ENCODE results near the gene CMTM5.

The CMTM5 gene

DNA sequence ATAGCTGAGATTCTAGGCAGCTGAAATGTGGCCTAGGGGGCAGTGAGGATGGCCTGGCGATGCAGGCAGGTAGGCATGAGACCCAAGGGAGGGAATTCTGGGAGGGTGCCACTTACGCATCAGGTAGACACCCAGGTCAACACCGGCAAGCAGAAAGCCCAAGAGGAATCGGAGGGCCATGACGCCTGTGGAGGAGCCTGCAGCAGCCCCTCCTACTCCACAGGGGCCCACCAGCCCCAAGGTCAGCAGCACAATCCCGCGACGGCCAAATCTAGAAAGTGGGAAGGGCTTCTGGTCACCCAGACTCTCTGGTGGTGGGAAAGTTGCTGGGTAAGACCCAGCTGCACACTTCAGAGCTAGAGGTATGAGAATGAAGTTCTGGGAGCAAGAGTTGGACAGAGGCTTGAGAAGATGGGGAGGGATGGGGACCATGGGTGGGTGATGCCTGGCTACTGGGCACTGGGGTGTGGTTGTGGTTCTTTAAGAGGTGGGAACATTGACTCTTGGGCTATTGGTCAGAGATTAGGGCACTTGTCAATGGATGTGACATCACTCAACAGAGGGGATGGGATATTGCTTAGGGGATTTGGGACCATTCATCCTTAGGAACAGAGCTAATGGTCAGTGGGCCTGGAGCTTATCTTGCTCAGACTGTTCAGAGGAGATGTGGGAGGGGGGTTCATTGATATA lies 27.5 kb upstream of the CMTM5 start:
- H3K9ac ChIP-seq (ENCODE audit: low read length), result no peak overlapping the region
- H3K36me3 ChIP-seq (ENCODE audit: control insufficient read depth, insufficient read depth, low read length), result no peaks in the 10 kb centered on the region
- H3K27me3 ChIP-seq (ENCODE audit: control insufficient read depth, insufficient read depth, low read length), result peaks cover 34% of the 10 kb centered on the region
- H3K27ac ChIP-seq (ENCODE audit: low read depth, low read length), result no peak overlapping the region
- peaks cover 14% of the 10 kb centered on the region for H3K4me1 ChIP-seq (ENCODE audit: control insufficient read depth, insufficient read depth, low read length)
- H3K9me3 ChIP-seq (ENCODE audit: control insufficient read depth, insufficient read depth, low read depth, low read length), result no peaks in the 10 kb centered on the region
- H3K4me3 ChIP-seq (ENCODE audit: low read depth, low read length), result no peak overlapping the region

GRCh38 chr14:23351681-23352505 lies 25.0 kb upstream of the CMTM5 start:
- Histone ChIP-seq H3K9ac (ENCODE audit: low read length) (peak overlapping the region; percentile 45), H3K9me3 (ENCODE audit: control insufficient read depth, insufficient read depth, low read depth, low read length) (no peaks in the 10 kb centered on the region), H3K4me1 (ENCODE audit: control insufficient read depth, insufficient read depth, low read length) (peaks cover 3% of the 10 kb centered on the region; the same call in 1 of the 2 replicates), H3K27me3 (ENCODE audit: control insufficient read depth, insufficient read depth, low read length) (peaks cover 40% of the 10 kb centered on the region), H3K36me3 (ENCODE audit: control insufficient read depth, insufficient read depth, low read length) (peaks cover 9% of the 10 kb centered on the region), H3K4me3 (ENCODE audit: low read depth, low read length) (peak overlapping the region; percentile 87), H3K27ac (ENCODE audit: low read depth, low read length) (no peak overlapping the region)

DNA sequence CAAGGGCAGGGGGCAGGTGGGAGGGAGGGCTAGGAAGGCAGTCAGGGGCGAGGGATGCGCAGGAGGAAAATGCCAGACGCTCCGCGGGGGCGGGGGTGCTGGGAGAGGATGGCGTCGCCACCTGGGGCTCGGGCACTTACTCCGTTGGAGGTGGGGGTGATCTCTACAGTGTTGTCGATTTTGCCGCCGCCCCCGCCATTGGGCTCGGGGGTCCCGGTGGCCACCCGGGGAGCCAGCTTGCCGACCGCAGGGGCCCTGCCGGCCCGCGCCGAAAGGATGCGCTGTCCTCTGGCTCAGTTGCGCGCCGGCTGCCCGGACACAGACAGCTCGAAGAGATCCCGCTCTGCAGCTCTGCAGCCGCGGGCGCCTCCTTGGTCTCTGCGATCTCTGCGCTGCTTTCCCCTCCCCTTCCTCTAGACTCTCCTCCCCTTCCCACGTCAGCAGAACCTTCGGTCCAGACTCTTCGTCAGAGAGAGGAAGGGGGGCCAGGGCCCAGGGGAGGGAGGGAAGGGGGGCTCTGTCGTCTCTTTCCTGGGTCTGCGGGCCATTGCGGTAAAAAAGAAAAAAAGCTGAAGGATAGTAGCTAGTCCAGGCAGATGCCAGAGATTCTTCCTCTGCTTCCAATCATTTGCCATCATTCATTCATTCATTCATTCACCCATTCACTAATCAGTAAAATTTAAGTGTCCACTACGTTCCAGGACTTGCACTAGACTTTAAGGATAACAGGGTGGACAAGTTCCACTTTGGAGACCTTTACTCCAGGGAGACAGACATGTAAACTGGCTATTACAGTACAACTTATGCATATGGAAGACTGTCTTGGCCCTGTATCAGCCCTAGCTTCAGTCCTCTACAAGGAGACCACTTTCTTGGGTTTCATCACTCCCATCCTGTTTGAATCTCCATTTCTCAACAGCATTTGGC lies 24.1 kb upstream of the CMTM5 start, which contains the start of gene SLC22A17:
Gene SLC22A17, minus strand, starts transcription at position 382 of the 927 bp plus-strand sequence.
- Histone ChIP-seq H3K9me3 (ENCODE audit: control insufficient read depth, insufficient read depth, low read depth, low read length) (no peaks in the 10 kb centered on the region), H3K9ac (ENCODE audit: low read length) (peak within 1 kb of the TSS; percentile 45), H3K27me3 (ENCODE audit: control insufficient read depth, insufficient read depth, low read length) (peaks cover 40% of the 10 kb centered on the region), H3K27ac (ENCODE audit: low read depth, low read length) (no peak within 1 kb of the TSS), H3K4me3 (ENCODE audit: low read depth, low read length) (peak within 1 kb of the TSS; percentile 87), H3K36me3 (ENCODE audit: control insufficient read depth, insufficient read depth, low read length) (peaks cover 18% of the 10 kb centered on the region), H3K4me1 (ENCODE audit: control insufficient read depth, insufficient read depth, low read length) (peaks cover 3% of the 10 kb centered on the region; the same call in 1 of the 2 replicates)

DNA sequence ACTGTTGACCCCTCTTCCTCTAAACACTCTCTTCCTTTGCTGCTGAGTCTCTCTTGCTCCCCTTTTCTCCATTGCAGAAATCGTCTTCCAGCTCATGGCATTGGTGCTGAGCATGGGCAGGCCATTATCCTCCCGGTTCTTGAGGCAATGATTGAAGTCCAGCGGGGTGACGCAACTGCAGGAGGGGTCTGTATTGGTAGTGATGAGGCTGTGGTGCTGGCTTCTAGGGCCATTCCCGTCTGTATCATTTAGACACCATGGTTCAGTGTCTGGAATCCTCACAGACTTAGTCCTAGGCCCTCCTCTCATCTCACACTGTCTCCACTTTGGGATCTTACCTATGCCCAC lies 23.4 kb upstream of the CMTM5 start:
- Histone ChIP-seq H3K9me3 (ENCODE audit: control insufficient read depth, insufficient read depth, low read depth, low read length) (no peaks in the 10 kb centered on the region), H3K4me1 (ENCODE audit: control insufficient read depth, insufficient read depth, low read length) (peaks cover 3% of the 10 kb centered on the region; the same call in 1 of the 2 replicates), H3K27me3 (ENCODE audit: control insufficient read depth, insufficient read depth, low read length) (peaks cover 40% of the 10 kb centered on the region), H3K4me3 (ENCODE audit: low read depth, low read length) (no peak overlapping the region), H3K9ac (ENCODE audit: low read length) (no peak overlapping the region), H3K27ac (ENCODE audit: low read depth, low read length) (no peak overlapping the region), H3K36me3 (ENCODE audit: control insufficient read depth, insufficient read depth, low read length) (peaks cover 22% of the 10 kb centered on the region)

DNA sequence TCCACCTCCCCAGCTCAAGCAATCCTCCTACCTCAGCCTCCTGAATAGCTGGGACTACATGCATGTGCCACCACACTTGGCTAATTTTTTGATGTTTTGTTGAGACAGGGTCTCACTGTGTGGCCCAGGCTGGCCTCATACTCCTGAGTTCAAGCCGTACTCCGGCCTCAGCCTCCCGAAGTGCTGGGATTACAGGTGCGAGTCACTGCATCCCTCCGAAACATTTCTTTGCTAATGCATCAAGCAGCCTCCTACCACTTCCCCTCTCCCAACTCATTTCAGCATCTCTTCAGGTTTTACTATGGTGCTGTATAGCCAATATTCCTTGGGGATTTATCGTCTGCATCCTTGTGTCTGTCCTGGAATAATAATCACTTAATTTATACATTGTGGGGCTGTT lies 21.9 kb upstream of the CMTM5 start:
- Histone ChIP-seq H3K27me3 (ENCODE audit: control insufficient read depth, insufficient read depth, low read length) (peaks cover 40% of the 10 kb centered on the region), H3K4me3 (ENCODE audit: low read depth, low read length) (no peak overlapping the region), H3K36me3 (ENCODE audit: control insufficient read depth, insufficient read depth, low read length) (peaks cover 33% of the 10 kb centered on the region), H3K4me1 (ENCODE audit: control insufficient read depth, insufficient read depth, low read length) (peaks cover 3% of the 10 kb centered on the region; the same call in 1 of the 2 replicates), H3K27ac (ENCODE audit: low read depth, low read length) (no peak overlapping the region), H3K9ac (ENCODE audit: low read length) (no peak overlapping the region), H3K9me3 (ENCODE audit: control insufficient read depth, insufficient read depth, low read depth, low read length) (no peaks in the 10 kb centered on the region)

- H3K36me3 ChIP-seq (ENCODE audit: control insufficient read depth, insufficient read depth, low read length), result peaks cover 38% of the 10 kb centered on the region
- H3K27ac ChIP-seq (ENCODE audit: low read depth, low read length), result no peak overlapping the region
- peaks cover 3% of the 10 kb centered on the region; the same call in 1 of the 2 replicates for H3K4me1 ChIP-seq (ENCODE audit: control insufficient read depth, insufficient read depth, low read length)
- H3K27me3 ChIP-seq (ENCODE audit: control insufficient read depth, insufficient read depth, low read length), result peaks cover 34% of the 10 kb centered on the region
- no peak overlapping the region for H3K9ac ChIP-seq (ENCODE audit: low read length)
- H3K9me3 ChIP-seq (ENCODE audit: control insufficient read depth, insufficient read depth, low read depth, low read length), result no peaks in the 10 kb centered on the region
- H3K4me3 ChIP-seq (ENCODE audit: low read depth, low read length), result no peak overlapping the region
Measured at GRCh38 chr14:23355871-23356435, 20.9 kb upstream of the CMTM5 start.

DNA sequence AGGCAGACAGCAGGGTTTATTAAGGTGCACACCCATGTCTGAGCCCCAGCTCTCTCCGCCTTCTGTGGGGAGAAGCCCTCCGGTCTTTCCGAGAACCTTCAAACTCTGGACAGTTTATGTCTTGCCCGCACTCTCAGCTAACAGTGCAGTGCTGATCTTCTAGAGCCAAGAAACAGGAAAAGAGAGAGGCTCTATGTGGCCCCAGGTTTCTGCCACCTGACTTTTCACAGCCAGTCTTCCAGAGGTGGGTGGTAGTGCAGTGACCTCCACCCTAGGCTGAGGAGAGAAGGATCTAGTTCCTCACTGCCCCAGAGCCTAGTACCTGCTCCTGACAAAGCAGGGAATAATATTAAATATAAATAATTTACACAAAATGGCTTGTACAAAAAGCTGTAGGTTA lies 20.2 kb upstream of the CMTM5 start:
- H3K9ac ChIP-seq (ENCODE audit: low read length), result no peak overlapping the region
- peaks cover 27% of the 10 kb centered on the region for H3K27me3 ChIP-seq (ENCODE audit: control insufficient read depth, insufficient read depth, low read length)
- H3K9me3 ChIP-seq (ENCODE audit: control insufficient read depth, insufficient read depth, low read depth, low read length), result no peaks in the 10 kb centered on the region
- peaks cover 3% of the 10 kb centered on the region; the same call in 1 of the 2 replicates for H3K4me1 ChIP-seq (ENCODE audit: control insufficient read depth, insufficient read depth, low read length)
- H3K4me3 ChIP-seq (ENCODE audit: low read depth, low read length), result no peak overlapping the region
- peaks cover 38% of the 10 kb centered on the region for H3K36me3 ChIP-seq (ENCODE audit: control insufficient read depth, insufficient read depth, low read length)
- no peak overlapping the region for H3K27ac ChIP-seq (ENCODE audit: low read depth, low read length)

- H3K4me1 ChIP-seq (ENCODE audit: control insufficient read depth, insufficient read depth, low read length), result peaks cover 3% of the 10 kb centered on the region
- H3K4me3 ChIP-seq (ENCODE audit: low read depth, low read length), result no peak overlapping the region
Measured at GRCh38 chr14:23357261-23357660, 19.6 kb upstream of the CMTM5 start.

GRCh38 chr14:23358042-23358441 lies 18.8 kb upstream of the CMTM5 start:
- H3K9me3 ChIP-seq (ENCODE audit: control insufficient read depth, insufficient read depth, low read depth, low read length), result no peaks in the 10 kb centered on the region
- peaks cover 38% of the 10 kb centered on the region for H3K36me3 ChIP-seq (ENCODE audit: control insufficient read depth, insufficient read depth, low read length)
- no peak overlapping the region for H3K9ac ChIP-seq (ENCODE audit: low read length)
- no peak overlapping the region for H3K27ac ChIP-seq (ENCODE audit: low read depth, low read length)
- peaks cover 2% of the 10 kb centered on the region for H3K4me1 ChIP-seq (ENCODE audit: control insufficient read depth, insufficient read depth, low read length)
- H3K27me3 ChIP-seq (ENCODE audit: control insufficient read depth, insufficient read depth, low read length), result peaks cover 18% of the 10 kb centered on the region
- H3K4me3 ChIP-seq (ENCODE audit: low read depth, low read length), result no peak overlapping the region

More at GRCh38 chr14:23357261-23357660, 19.6 kb upstream of the CMTM5 start:
- Histone ChIP-seq H3K9me3 (ENCODE audit: control insufficient read depth, insufficient read depth, low read depth, low read length) (no peaks in the 10 kb centered on the region), H3K27ac (ENCODE audit: low read depth, low read length) (no peak overlapping the region), H3K27me3 (ENCODE audit: control insufficient read depth, insufficient read depth, low read length) (peaks cover 21% of the 10 kb centered on the region), H3K9ac (ENCODE audit: low read length) (no peak overlapping the region), H3K36me3 (ENCODE audit: control insufficient read depth, insufficient read depth, low read length) (peaks cover 38% of the 10 kb centered on the region)

DNA sequence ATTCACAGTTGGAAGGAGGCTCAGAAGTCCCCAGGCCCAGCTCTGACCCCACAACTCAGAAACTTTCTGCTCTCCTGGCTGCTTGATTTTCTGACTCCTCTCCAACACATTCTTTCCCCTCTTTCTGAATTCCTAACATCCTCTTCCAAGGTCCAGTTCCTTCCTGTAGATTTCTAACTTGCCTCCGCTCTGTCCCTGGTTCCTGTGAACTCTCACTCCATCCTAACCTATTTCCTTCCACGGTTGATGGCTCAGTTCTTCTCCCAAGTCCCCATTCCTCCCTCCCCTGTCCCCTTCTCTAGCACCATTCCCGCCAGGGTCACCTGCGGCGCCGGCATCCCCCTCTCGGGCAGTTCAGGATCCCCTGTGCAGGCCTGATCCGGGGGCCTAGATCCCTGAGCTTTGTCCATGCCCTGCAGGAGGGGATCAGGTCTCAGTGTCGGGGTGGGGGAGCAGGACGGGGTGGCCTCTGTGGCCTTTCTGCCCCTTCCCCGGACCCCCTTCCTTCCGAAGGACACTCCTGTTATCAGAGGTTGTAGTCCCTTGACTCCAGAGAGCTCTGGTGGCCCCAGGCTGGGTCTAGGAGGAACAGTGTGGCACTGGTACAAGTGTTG lies 18.2 kb upstream of the CMTM5 start:
- H3K36me3 ChIP-seq (ENCODE audit: control insufficient read depth, insufficient read depth, low read length), result peaks cover 38% of the 10 kb centered on the region
- no peak overlapping the region for H3K27ac ChIP-seq (ENCODE audit: low read depth, low read length)
- H3K27me3 ChIP-seq (ENCODE audit: control insufficient read depth, insufficient read depth, low read length), result peaks cover 12% of the 10 kb centered on the region
- no peak overlapping the region for H3K4me3 ChIP-seq (ENCODE audit: low read depth, low read length)
- peaks cover 5% of the 10 kb centered on the region; the same call in 1 of the 2 replicates for H3K4me1 ChIP-seq (ENCODE audit: control insufficient read depth, insufficient read depth, low read length)
- H3K9me3 ChIP-seq (ENCODE audit: control insufficient read depth, insufficient read depth, low read depth, low read length), result no peaks in the 10 kb centered on the region
- no peak overlapping the region for H3K9ac ChIP-seq (ENCODE audit: low read length)
